SU-DHL-6 (cell line): ENCODE measurements around the gene ITGA7.

Experiments
- EZH2phosphoT487 ChIP-seq: fragments of 200-600 bp; sonication (generic), shearing (Covaris generic); conservative IDR thresholded peaks from 2 replicates; pipeline ENCODE4 v1.6.1; 2018; ENCODE audit warnings: mild to moderate bottlenecking, antibody characterized with exemption, low read length, moderate library complexity, mixed read lengths
- TF ChIP-seq, protein P1 (sequence below): fragments of 200-600 bp; sonication (generic); IDR thresholded peaks from one replicate; pipeline ENCODE4 v1.5.1; 2017; ENCODE audit warnings: antibody characterized with exemption, mild to moderate bottlenecking, low read length, moderate library complexity; ENCODE audit not compliant: insufficient read depth, poor library complexity, severe bottlenecking

DNA sequence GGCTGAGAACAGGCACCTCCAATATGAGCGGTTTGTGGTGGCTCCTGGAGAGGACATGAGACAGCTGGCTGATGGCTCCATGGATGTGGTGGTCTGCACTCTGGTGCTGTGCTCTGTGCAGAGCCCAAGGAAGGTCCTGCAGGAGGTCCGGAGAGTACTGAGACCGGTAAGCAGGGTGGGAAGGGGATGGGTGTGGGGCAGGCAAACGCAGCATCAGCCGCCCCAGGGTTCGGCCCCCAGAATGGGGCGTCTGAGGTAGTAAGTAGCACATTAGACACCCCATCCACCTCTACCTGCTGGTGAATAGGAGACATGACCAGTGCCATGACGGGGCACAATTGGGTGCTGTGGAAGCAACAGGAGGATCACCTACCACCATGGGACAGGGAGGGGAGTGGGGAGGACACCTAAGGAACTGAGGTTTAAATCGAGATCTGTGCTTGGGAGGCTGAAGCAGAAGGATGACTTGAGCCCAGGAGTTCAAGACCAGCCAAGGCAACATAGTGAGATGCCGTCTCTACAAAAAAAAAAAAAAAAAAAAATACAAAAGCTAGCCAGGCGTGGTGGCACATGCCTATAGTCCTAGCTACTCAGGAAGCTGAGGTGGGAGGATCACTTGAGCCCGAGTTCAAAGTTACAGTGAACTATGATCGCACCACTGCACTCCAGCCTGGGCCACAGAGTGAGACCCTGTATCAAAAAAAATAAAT, 25.5 kb downstream of the ITGA7 start:
- TF ChIP-seq, protein P1, sequence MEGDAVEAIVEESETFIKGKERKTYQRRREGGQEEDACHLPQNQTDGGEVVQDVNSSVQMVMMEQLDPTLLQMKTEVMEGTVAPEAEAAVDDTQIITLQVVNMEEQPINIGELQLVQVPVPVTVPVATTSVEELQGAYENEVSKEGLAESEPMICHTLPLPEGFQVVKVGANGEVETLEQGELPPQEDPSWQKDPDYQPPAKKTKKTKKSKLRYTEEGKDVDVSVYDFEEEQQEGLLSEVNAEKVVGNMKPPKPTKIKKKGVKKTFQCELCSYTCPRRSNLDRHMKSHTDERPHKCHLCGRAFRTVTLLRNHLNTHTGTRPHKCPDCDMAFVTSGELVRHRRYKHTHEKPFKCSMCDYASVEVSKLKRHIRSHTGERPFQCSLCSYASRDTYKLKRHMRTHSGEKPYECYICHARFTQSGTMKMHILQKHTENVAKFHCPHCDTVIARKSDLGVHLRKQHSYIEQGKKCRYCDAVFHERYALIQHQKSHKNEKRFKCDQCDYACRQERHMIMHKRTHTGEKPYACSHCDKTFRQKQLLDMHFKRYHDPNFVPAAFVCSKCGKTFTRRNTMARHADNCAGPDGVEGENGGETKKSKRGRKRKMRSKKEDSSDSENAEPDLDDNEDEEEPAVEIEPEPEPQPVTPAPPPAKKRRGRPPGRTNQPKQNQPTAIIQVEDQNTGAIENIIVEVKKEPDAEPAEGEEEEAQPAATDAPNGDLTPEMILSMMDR: no peak
- no peak for TF ChIP-seq EZH2phosphoT487
